HAP-1 (cell line): ENCODE data around the gene UBL3.

ENCODE experiments used
- DNase-seq, 2 experiments: peaks; one replicate each; pipeline ENCODE4 v3.0.0-alpha.2; 2016 to 2020; ENCODE audit warnings: low spot score in 2 of 2
- H3K27me3 ChIP-seq: fragments of 250-450 bp; sonication (Bioruptor Pico); 2 replicates; pipeline ENCODE4 v1.5.1; 2020; ENCODE audit warnings: low read depth, mild to moderate bottlenecking, moderate library complexity
- H3K36me3 ChIP-seq: fragments of 250-450 bp; sonication (Bioruptor Pico); replicated peaks from 2 replicates; pipeline ENCODE4 v1.5.1; 2020; ENCODE audit warnings: mild to moderate bottlenecking
- H3K4me1 ChIP-seq: fragments of 250-450 bp; sonication (Bioruptor Pico); 2 replicates; pipeline ENCODE4 v1.5.1; 2020; ENCODE audit warnings: mild to moderate bottlenecking
- H3K4me3 ChIP-seq: fragments of 250-450 bp; sonication (Bioruptor Pico); 2 replicates; pipeline ENCODE4 v1.5.1; 2020; ENCODE audit warnings: mild to moderate bottlenecking, moderate library complexity
- H3K9me3 ChIP-seq: fragments of 250-450 bp; sonication (Bioruptor Pico); 2 replicates; pipeline ENCODE4 v1.5.1; 2020; ENCODE audit warnings: mild to moderate bottlenecking, moderate library complexity
- in situ Hi-C: fragments of 300-500 bp; cut with MboI; formaldehyde crosslinking; loops from 3 replicates; pipeline ENCODE4 v1.14.3; 2020; ENCODE audit warnings: low sequenced_read_pairs, inconsistent platforms, mixed read lengths

Gene UBL3

DNA sequence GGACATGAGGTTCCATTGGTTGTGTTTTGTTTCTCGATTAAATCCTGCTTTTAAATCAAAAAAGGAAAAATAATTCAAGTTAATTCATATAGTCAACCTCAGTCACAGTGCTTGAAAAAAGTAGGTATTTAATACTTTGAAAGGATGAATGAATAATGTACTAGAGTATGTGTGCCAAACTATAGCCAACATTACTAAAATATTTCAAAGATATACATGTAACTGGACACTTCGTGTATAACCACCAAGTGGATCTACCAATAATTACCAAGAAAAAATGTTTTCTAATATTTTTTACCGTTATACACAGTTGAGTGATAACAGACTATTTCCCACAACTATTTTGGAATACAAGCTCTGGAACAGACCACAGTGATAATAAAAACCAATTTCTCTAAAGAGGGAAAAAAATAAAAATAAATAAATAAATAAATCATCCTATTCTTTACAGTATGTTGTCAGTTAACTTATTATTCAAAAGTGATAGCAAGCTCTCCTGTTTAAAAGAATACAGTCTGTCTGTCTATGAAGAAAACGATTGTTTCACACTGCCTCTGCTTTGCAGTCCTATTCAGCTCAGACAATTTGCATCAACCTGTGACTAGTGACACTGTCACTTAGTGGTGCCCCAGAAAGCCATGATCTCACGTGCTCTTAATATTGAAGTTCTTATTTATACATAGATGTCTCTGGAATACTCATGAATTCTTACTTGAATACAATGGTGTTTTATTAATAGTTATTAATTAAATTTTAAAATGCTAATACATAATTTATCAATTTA, 58.2 kb downstream of the UBL3 start:
- DNase-seq: no peak
- Histone ChIP-seq H3K4me3 (no peak overlapping the region), H3K27me3 (no peaks in the 10 kb centered on the region), H3K36me3 (no peaks in the 10 kb centered on the region), H3K4me1 (no peaks in the 10 kb centered on the region), H3K9me3 (no peaks in the 10 kb centered on the region)
- in situ Hi-C loops: no loop called here

DNA sequence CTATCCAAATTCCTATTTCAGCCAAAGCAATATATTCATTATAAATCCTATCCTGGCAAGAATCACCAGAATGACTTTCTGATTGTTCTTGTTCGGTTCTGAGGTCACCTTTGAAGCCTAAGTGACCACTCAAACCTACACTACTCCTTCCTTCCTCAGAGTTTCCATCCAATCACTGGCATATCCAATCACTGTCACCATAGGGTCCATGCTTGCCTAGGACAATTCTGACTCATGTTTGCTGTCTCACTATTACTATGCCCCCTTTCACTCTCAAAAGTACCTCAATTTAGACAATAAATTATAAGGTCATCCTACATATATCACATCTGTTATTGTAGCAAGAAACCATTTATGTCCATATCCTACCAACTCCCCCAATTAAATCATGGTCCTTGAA, 58.9 kb downstream of the UBL3 start:
- Histone ChIP-seq H3K9me3 (no peaks in the 10 kb centered on the region), H3K36me3 (no peaks in the 10 kb centered on the region), H3K4me1 (no peaks in the 10 kb centered on the region), H3K27me3 (no peaks in the 10 kb centered on the region), H3K4me3 (no peak overlapping the region)
- in situ Hi-C loops: no loop called here
- no peak for DNase-seq

GRCh38 chr13:29786698-29787097, 63.7 kb downstream of the UBL3 start:
- in situ Hi-C loops: no loop called here
- no peaks in the 10 kb centered on the region for H3K4me1 ChIP-seq
- no peak for DNase-seq
- H3K27me3 ChIP-seq: no peaks in the 10 kb centered on the region
- H3K36me3 ChIP-seq: no peaks in the 10 kb centered on the region
- no peaks in the 10 kb centered on the region for H3K9me3 ChIP-seq
- H3K4me3 ChIP-seq: no peak overlapping the region

DNA sequence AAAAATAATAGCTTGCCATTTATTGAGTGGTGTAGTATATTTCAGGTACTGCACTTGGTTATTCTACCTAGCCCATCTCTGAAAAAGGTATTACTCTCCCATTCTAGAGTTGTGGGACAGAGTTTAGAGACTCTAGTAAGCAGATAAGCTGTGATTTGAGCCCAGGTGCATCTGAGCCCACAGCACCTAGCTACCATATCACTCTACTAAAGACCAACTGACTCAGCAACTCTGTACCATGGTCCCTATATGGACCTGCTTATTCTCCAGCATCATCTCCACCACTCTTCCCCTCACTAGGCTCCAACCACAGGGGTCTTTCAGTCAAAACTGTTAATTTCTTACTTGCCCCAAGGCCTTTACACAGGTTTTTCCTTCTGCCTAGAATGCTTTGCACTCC, 64.4 kb downstream of the UBL3 start:
- no peaks in the 10 kb centered on the region for H3K4me1 ChIP-seq
- no peaks in the 10 kb centered on the region for H3K9me3 ChIP-seq
- in situ Hi-C loops: no loop called here
- H3K36me3 ChIP-seq: no peaks in the 10 kb centered on the region
- no peaks in the 10 kb centered on the region for H3K27me3 ChIP-seq
- H3K4me3 ChIP-seq: no peak overlapping the region
- no peak for DNase-seq

DNA sequence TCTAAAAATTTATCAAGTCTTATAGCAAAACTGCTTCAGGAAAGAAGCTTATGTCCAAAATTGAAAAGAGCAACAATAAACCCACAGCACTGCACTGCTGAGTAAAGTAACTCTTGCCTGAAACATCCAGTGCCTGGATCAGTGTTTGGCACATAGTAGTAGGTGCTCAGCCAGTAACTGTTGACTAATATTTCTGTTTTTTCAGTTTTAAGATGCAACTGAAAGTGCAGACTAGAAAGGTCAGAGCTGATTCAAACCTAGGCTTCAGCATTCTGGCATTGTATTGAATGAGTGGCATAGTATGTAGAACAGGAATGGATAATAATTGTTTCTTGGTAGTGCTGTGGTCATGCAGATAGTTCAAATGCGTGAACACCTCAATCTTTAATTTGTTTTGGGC, 67.6 kb downstream of the UBL3 start:
- Histone ChIP-seq H3K4me3 (no peak overlapping the region), H3K9me3 (no peaks in the 10 kb centered on the region), H3K4me1 (no peaks in the 10 kb centered on the region), H3K27me3 (no peaks in the 10 kb centered on the region), H3K36me3 (no peaks in the 10 kb centered on the region)
- DNase-seq: no peak
- in situ Hi-C loops: no loop called here

DNA sequence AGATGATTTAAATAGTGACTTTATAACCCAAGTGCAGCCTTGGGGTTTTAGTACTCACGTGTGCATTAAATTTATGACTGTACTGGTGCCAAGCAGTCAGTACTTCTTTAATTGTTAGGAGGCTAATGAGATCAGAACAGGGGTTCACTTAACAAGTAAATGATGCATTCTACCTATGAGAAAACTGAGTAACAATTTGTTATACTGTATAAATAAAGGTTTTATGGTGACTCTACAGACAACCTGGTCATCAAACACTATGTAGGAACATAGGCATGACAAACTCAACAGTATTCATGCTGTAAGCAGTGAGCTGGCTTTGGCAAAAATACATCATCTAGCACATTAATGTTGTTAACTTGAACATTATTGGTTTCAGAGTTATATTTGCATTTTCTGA, 75.6 kb downstream of the UBL3 start:
- H3K4me3 ChIP-seq: no peak overlapping the region
- H3K9me3 ChIP-seq: no peaks in the 10 kb centered on the region
- H3K36me3 ChIP-seq: no peaks in the 10 kb centered on the region
- H3K4me1 ChIP-seq: no peaks in the 10 kb centered on the region
- H3K27me3 ChIP-seq: no peaks in the 10 kb centered on the region
- no peak for DNase-seq
- in situ Hi-C loops: no loop called here

DNA sequence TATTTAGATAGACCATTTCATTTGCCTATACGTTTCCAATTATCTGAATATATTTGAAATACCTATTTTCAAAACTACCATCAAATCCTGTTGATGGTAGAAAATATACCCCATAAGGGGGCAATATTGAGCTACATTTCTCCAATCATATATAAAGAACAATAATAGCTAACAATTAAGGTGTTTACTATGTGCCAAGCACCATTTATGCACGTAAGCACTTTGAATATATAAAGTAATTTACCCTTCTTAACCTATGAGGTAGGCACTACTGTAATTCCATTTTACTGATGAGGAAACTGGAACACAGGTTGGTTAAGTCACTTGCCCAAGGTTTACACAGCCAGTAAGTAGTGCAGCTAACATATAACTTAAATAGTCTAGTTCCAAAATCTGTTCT, 79.2 kb downstream of the UBL3 start:
- DNase-seq: peak in 1 of 2 experiments; percentile 67
- Histone ChIP-seq H3K36me3 (no peaks in the 10 kb centered on the region), H3K4me3 (no peak overlapping the region), H3K27me3 (no peaks in the 10 kb centered on the region), H3K4me1 (peaks cover 6% of the 10 kb centered on the region), H3K9me3 (no peaks in the 10 kb centered on the region)
- in situ Hi-C loops: no loop called here

DNA sequence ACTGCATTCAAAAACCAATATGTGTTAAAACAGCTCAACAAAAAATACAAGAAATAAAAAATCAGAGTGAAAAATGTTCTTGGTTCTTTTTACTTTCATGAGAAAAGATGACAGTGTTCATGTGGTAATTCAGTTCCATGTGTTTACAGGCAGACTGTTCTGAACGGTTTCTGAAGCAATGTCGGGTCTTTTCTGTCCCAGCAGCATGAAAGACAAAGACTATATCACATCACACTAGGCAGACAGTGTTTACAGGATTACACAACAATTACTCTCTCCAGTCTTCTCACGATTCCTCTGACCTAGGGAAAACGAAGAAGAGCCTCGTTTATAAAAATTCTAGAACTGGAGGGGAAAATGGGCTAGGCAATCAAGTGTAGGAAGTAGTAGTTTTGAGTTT, 83.4 kb downstream of the UBL3 start:
- H3K36me3 ChIP-seq: no peaks in the 10 kb centered on the region
- no peak overlapping the region for H3K4me3 ChIP-seq
- in situ Hi-C loops: loop anchor here (5.0 kb wide), 1 partner anchor 345 kb away; no protein-coding TSS in a partner anchor
- DNase-seq: peak in 1 of 2 experiments; percentile 39
- H3K4me1 ChIP-seq: peaks cover 6% of the 10 kb centered on the region
- no peaks in the 10 kb centered on the region for H3K9me3 ChIP-seq
- no peaks in the 10 kb centered on the region for H3K27me3 ChIP-seq

GRCh38 chr13:29763436-29764180, 86.8 kb downstream of the UBL3 start:
- in situ Hi-C loops: no loop called here
- no peaks in the 10 kb centered on the region for H3K9me3 ChIP-seq
- H3K4me1 ChIP-seq: peaks cover 6% of the 10 kb centered on the region
- no peak for DNase-seq
- H3K27me3 ChIP-seq: no peaks in the 10 kb centered on the region
- no peak overlapping the region for H3K4me3 ChIP-seq
- no peaks in the 10 kb centered on the region for H3K36me3 ChIP-seq

DNA sequence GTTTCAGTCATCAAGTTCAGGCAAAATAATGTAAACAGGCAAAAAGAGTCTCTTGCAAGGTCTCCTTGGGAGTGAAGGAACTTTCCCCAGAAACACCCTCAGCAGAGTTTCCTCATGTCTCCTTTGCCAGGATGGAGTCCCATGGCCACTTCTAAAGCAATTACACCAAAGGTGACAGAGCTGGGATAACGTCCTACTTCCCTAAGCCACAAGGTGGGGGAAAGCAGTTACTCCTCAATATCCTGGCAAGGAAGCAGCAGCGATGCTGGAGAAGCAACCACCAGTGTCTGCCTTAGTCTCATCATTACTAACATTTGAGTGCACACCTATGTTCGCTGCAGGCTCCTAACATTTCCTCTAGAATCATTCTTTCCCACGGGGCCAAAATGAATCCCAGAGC, 88.6 kb downstream of the UBL3 start:
- Histone ChIP-seq H3K4me1 (no peaks in the 10 kb centered on the region), H3K4me3 (no peak overlapping the region), H3K36me3 (no peaks in the 10 kb centered on the region), H3K9me3 (no peaks in the 10 kb centered on the region), H3K27me3 (no peaks in the 10 kb centered on the region)
- in situ Hi-C loops: no loop called here
- no peak for DNase-seq

- no peaks in the 10 kb centered on the region for H3K9me3 ChIP-seq
- DNase-seq: no peak
- H3K4me3 ChIP-seq: no peak overlapping the region
- no peaks in the 10 kb centered on the region for H3K27me3 ChIP-seq
- H3K36me3 ChIP-seq: no peaks in the 10 kb centered on the region
- H3K4me1 ChIP-seq: no peaks in the 10 kb centered on the region
- in situ Hi-C loops: no loop called here
Observed at GRCh38 chr13:29761160-29761559, 89.3 kb downstream of the UBL3 start.

GRCh38 chr13:29760544-29760943, 89.9 kb downstream of the UBL3 start:
- no peaks in the 10 kb centered on the region for H3K36me3 ChIP-seq
- DNase-seq: no peak
- H3K27me3 ChIP-seq: no peaks in the 10 kb centered on the region
- in situ Hi-C loops: no loop called here
- no peaks in the 10 kb centered on the region for H3K4me1 ChIP-seq
- H3K4me3 ChIP-seq: no peak overlapping the region
- H3K9me3 ChIP-seq: no peaks in the 10 kb centered on the region

DNA sequence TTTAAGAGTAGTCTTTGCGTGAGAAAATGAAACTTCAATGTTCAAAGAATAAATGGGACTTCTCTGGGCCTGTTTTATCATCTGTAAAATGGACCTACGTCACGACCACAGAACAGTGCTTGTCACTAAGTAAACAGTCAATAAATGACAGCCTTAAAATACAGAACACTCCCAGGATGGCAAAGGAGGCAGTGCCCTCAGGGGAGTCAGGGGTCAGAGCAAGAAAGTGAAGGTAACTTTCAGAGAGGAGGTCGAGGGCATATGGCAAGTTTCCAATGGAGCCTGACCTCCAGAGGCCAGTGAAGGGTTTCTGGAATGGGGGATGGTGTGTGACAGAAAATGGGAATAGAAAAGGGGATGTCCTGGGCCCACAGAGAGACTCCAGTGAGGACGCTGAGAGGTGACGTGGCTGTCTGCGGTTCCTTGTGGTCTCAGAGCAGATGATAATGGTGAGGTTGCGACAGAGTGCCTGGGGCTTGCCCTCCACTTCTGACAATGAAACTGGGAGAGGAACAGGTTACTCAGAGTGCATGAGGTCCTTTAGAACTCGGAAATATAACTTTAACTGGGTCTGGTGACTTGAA, 91.8 kb downstream of the UBL3 start:
- Histone ChIP-seq H3K36me3 (no peaks in the 10 kb centered on the region), H3K27me3 (no peaks in the 10 kb centered on the region), H3K9me3 (no peaks in the 10 kb centered on the region), H3K4me1 (peaks cover 7% of the 10 kb centered on the region), H3K4me3 (no peak overlapping the region)
- in situ Hi-C loops: no loop called here
- no peak for DNase-seq

DNA sequence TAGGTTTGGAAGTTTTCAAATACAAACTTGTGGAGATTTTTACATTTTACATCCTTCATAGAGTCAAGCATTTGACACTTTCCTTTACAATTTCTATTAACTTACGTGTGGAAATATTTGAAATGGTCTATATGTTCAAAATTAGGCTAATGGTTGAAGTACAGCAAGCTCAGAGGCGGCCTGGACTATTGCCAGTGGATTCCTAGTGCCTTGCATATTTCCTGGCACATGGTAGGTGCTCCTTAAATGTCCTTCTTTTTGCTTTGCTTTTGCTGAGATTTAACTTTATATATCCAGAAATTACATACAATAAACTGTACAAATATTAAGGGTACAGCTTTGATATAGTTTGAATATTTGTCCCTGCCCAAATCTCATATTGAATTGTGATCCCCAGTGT, 93.9 kb downstream of the UBL3 start:
- Histone ChIP-seq H3K27me3 (no peaks in the 10 kb centered on the region), H3K9me3 (no peaks in the 10 kb centered on the region), H3K4me1 (peaks cover 7% of the 10 kb centered on the region), H3K4me3 (no peak overlapping the region), H3K36me3 (no peaks in the 10 kb centered on the region)
- no peak for DNase-seq
- in situ Hi-C loops: no loop called here
